ENCODE measurements around the gene JAM3. TPM values are rescaled to one million over a fixed set of nuclear protein-coding genes. Genes with fewer than 3 reads are reported as not detected.

Gene JAM3
- polyA plus RNA-seq, 1 donor from 2014 or later, result 46.1 TPM

GRCh38 chr11:134170919-134171281 lies 102.0 kb downstream of the JAM3 start:
- Histone ChIP-seq H3K9me3 (ENCODE audit: low read length) (no peaks in the 10 kb centered on the region), H3K36me3 (ENCODE audit: insufficient read depth, low read length) (peaks cover 8% of the 10 kb centered on the region), H2AFZ (ENCODE audit: low read depth, low read length) (no peak overlapping the region), H3K79me2 (replicated peaks; ENCODE audit: insufficient read depth, low read length) (no peaks in the 10 kb centered on the region), H3K27ac (ENCODE audit: low read length) (no peak overlapping the region), H3K4me3 (ENCODE audit: low read length) (no peak overlapping the region), H3F3A (ENCODE audit: insufficient read depth, low read length, poor library complexity, severe bottlenecking) (no peaks in the 10 kb centered on the region), H3K9ac (ENCODE audit: low read length) (no peak overlapping the region), H3K4me2 (ENCODE audit: low read length) (no peak overlapping the region), H4K20me1 (ENCODE audit: insufficient read depth) (no peaks in the 10 kb centered on the region), H3K9me2 (ENCODE audit: insufficient read depth, low read length) (no peaks in the 10 kb centered on the region), H3K27me3 (ENCODE audit: insufficient read depth, low read depth, low read length) (no peaks in the 10 kb centered on the region)
- TF ChIP-seq SMC3 (conservative IDR thresholded peaks at IDR 0.05; ENCODE audit: poor library complexity) (no peak), MXI1 (conservative IDR thresholded peaks at IDR 0.05; ENCODE audit: poor library complexity, severe bottlenecking) (no peak), EP300 (conservative IDR thresholded peaks at IDR 0.05; ENCODE audit: poor library complexity, severe bottlenecking) (no peak), TAF1 (IDR thresholded peaks at IDR 0.05; ENCODE audit: low read depth) (no peak), POLR2AphosphoS5 (IDR thresholded peaks at IDR 0.05) (no peak), RAD21 (conservative IDR thresholded peaks at IDR 0.05) (no peak), EZH2 (IDR thresholded peaks at IDR 0.05; ENCODE audit: borderline replicate concordance, insufficient read depth, low read length, poor library complexity, severe bottlenecking) (no peak)
- TF ChIP-seq, protein P1, sequence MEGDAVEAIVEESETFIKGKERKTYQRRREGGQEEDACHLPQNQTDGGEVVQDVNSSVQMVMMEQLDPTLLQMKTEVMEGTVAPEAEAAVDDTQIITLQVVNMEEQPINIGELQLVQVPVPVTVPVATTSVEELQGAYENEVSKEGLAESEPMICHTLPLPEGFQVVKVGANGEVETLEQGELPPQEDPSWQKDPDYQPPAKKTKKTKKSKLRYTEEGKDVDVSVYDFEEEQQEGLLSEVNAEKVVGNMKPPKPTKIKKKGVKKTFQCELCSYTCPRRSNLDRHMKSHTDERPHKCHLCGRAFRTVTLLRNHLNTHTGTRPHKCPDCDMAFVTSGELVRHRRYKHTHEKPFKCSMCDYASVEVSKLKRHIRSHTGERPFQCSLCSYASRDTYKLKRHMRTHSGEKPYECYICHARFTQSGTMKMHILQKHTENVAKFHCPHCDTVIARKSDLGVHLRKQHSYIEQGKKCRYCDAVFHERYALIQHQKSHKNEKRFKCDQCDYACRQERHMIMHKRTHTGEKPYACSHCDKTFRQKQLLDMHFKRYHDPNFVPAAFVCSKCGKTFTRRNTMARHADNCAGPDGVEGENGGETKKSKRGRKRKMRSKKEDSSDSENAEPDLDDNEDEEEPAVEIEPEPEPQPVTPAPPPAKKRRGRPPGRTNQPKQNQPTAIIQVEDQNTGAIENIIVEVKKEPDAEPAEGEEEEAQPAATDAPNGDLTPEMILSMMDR (IDR thresholded peaks at IDR 0.05; ENCODE audit: poor library complexity, severe bottlenecking), result no peak
- TF ChIP-seq, protein P2, sequence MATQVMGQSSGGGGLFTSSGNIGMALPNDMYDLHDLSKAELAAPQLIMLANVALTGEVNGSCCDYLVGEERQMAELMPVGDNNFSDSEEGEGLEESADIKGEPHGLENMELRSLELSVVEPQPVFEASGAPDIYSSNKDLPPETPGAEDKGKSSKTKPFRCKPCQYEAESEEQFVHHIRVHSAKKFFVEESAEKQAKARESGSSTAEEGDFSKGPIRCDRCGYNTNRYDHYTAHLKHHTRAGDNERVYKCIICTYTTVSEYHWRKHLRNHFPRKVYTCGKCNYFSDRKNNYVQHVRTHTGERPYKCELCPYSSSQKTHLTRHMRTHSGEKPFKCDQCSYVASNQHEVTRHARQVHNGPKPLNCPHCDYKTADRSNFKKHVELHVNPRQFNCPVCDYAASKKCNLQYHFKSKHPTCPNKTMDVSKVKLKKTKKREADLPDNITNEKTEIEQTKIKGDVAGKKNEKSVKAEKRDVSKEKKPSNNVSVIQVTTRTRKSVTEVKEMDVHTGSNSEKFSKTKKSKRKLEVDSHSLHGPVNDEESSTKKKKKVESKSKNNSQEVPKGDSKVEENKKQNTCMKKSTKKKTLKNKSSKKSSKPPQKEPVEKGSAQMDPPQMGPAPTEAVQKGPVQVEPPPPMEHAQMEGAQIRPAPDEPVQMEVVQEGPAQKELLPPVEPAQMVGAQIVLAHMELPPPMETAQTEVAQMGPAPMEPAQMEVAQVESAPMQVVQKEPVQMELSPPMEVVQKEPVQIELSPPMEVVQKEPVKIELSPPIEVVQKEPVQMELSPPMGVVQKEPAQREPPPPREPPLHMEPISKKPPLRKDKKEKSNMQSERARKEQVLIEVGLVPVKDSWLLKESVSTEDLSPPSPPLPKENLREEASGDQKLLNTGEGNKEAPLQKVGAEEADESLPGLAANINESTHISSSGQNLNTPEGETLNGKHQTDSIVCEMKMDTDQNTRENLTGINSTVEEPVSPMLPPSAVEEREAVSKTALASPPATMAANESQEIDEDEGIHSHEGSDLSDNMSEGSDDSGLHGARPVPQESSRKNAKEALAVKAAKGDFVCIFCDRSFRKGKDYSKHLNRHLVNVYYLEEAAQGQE (IDR thresholded peaks at IDR 0.05; ENCODE audit: borderline replicate concordance), result no peak

DNA sequence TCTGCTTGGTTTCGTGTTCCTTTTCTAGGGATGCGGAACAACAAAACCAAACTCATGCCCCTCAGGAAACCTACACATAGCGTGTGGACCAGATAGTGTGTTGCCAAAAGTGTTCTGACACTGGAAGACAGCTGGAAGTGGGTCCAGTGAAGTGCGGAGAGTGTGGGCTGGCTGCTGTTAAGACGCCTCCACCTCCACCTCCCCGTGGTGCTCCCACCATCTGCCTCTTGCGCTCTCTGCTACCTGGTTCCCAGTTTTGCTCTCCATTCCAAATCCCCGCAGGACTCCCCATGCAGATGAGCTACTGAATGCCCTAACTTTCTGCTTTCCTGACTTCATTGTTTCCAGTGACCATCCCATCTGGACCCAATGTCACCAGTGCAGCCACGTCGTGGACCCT lies 103.1 kb downstream of the JAM3 start:
- Histone ChIP-seq H2AFZ (ENCODE audit: low read depth, low read length) (no peak overlapping the region), H3K27ac (ENCODE audit: low read length) (no peak overlapping the region), H3K27me3 (ENCODE audit: insufficient read depth, low read depth, low read length) (no peaks in the 10 kb centered on the region), H3K36me3 (ENCODE audit: insufficient read depth, low read length) (peaks cover 8% of the 10 kb centered on the region), H3K4me3 (ENCODE audit: low read length) (no peak overlapping the region), H3F3A (ENCODE audit: insufficient read depth, low read length, poor library complexity, severe bottlenecking) (no peaks in the 10 kb centered on the region), H3K9me3 (ENCODE audit: low read length) (no peaks in the 10 kb centered on the region), H4K20me1 (ENCODE audit: insufficient read depth) (no peaks in the 10 kb centered on the region), H3K79me2 (replicated peaks; ENCODE audit: insufficient read depth, low read length) (no peaks in the 10 kb centered on the region), H3K9ac (ENCODE audit: low read length) (no peak overlapping the region), H3K4me2 (ENCODE audit: low read length) (no peak overlapping the region), H3K9me2 (ENCODE audit: insufficient read depth, low read length) (no peaks in the 10 kb centered on the region)
- no peak for TF ChIP-seq EP300 (conservative IDR thresholded peaks at IDR 0.05; ENCODE audit: poor library complexity, severe bottlenecking)
- no peak for TF ChIP-seq MXI1 (conservative IDR thresholded peaks at IDR 0.05; ENCODE audit: poor library complexity, severe bottlenecking)
- TF ChIP-seq EZH2 (IDR thresholded peaks at IDR 0.05; ENCODE audit: borderline replicate concordance, insufficient read depth, low read length, poor library complexity, severe bottlenecking), result no peak
- TF ChIP-seq, protein P1 (IDR thresholded peaks at IDR 0.05; ENCODE audit: poor library complexity, severe bottlenecking), result no peak
- TF ChIP-seq, protein P2 (IDR thresholded peaks at IDR 0.05; ENCODE audit: borderline replicate concordance), result no peak
- TF ChIP-seq SMC3 (conservative IDR thresholded peaks at IDR 0.05; ENCODE audit: poor library complexity), result no peak
- TF ChIP-seq RAD21 (conservative IDR thresholded peaks at IDR 0.05), result no peak
- no peak for TF ChIP-seq TAF1 (IDR thresholded peaks at IDR 0.05; ENCODE audit: low read depth)
- TF ChIP-seq POLR2AphosphoS5 (IDR thresholded peaks at IDR 0.05), result no peak
